Natural killer cell (primary cell): ENCODE data around the gene PRRC2C. TPM values are rescaled to one million over a fixed set of nuclear protein-coding genes. Genes with fewer than 3 reads are reported as not detected.
"Not testable (repeated sequence)": the region's sequence is repeated elsewhere in the genome, so short reads cannot be mapped to it uniquely, and the experiment has no call there.

Source experiments
- ATAC-seq, 3 donors: fragments of 150-1000 bp in 2 of 3; fragments of 200-7000 bp in 1 of 3; cut with Tn5 transposase; 1 replicate in 1 of 3; 2 replicates in 2 of 3; pipeline ENCODE4 v1.10.0; 2021; ENCODE audit warnings: mild to moderate bottlenecking in 2 of 3, moderate library complexity in 2 of 3
- DNase-seq, 2 donors: peaks; one replicate each; pipeline versions ENCODE4 v3.0.0 to v3.0.0-alpha.2; 2013 to 2021; ENCODE audit warnings: mixed read lengths in 1 of 2
- H3K27ac ChIP-seq: one replicate; pipeline ENCODE4 v1.5.1; 2013; ENCODE audit warnings: mild to moderate bottlenecking, low read length
- H3K27me3 ChIP-seq: one replicate; pipeline ENCODE4 v1.6.1; 2013; ENCODE audit warnings: low read length; ENCODE audit not compliant: control insufficient read depth, insufficient read depth
- H3K36me3 ChIP-seq: one replicate; pipeline ENCODE4 v1.6.1; 2013; ENCODE audit warnings: low read length; ENCODE audit not compliant: control insufficient read depth, insufficient read depth
- H3K4me1 ChIP-seq: one replicate; pipeline ENCODE4 v1.6.1; 2013; ENCODE audit warnings: low read length; ENCODE audit not compliant: control insufficient read depth, insufficient read depth
- H3K4me3 ChIP-seq: one replicate; pipeline ENCODE4 v1.5.1; 2013; ENCODE audit warnings: low read length
- H3K9me3 ChIP-seq: one replicate; pipeline ENCODE4 v1.6.1; 2013; ENCODE audit warnings: low read length; ENCODE audit not compliant: control insufficient read depth, insufficient read depth
- H3K27ac Mint-ChIP-seq, 2 donors: one replicate each; pipeline ENCODE4 v1.8.0; 2022; ENCODE audit warnings: mild to moderate bottlenecking in 2 of 2, mixed read lengths in 2 of 2, moderate library complexity in 1 of 2
- H3K27me3 Mint-ChIP-seq, 2 donors: one replicate each; pipeline ENCODE4 v1.8.0; 2022; ENCODE audit warnings: low read depth in 2 of 2, mixed read lengths in 2 of 2
- H3K36me3 Mint-ChIP-seq: one replicate; pipeline ENCODE4 v1.8.0; 2022; ENCODE audit warnings: mixed read lengths
- H3K4me1 Mint-ChIP-seq, 2 donors: one replicate each; pipeline ENCODE4 v1.8.0; 2022; ENCODE audit warnings: mixed read lengths in 2 of 2
- H3K4me3 Mint-ChIP-seq: one replicate; pipeline ENCODE4 v1.8.0; 2022; ENCODE audit warnings: mild to moderate bottlenecking, moderate library complexity, mixed read lengths
- H3K9me3 Mint-ChIP-seq, 2 donors: one replicate each; pipeline ENCODE4 v1.8.0; 2022; ENCODE audit warnings: mixed read lengths in 2 of 2
- WGBS: methylation state at CpG from one replicate; pipeline ENCODE4 v1.1.7; 2013; ENCODE audit warnings: missing lambda C conversion rate; ENCODE audit not compliant: insufficient coverage; 5-methylcytosine and 5-hydroxymethylcytosine counted together
- intact Hi-C: fragments of 100-400 bp; cut with micrococcal nuclease; formaldehyde crosslinking; loops from one replicate; pipeline ENCODE4 v1.14.2; 2022
- total RNA-seq, 4 donors: library from RNA; stranded (reverse); fragments of 120-200 nt in 1 of 4; gene quantifications; one replicate each; pipeline versions ENCODE4 v1.2.3 to v1.2.4, GENCODE V29; 2013 to 2022
- TF ChIP-seq, protein P1 (sequence below): fragments of 200-600 bp; IDR thresholded peaks from one replicate; pipeline ENCODE4 v1.8.0; 2022; ENCODE audit warnings: antibody characterized with exemption

Gene PRRC2C
- total RNA-seq, 3 donors from 2014 or later (not counting 1 experiment from before 2014, with no cell fraction given), result 330 to 355 (median 353) TPM

DNA sequence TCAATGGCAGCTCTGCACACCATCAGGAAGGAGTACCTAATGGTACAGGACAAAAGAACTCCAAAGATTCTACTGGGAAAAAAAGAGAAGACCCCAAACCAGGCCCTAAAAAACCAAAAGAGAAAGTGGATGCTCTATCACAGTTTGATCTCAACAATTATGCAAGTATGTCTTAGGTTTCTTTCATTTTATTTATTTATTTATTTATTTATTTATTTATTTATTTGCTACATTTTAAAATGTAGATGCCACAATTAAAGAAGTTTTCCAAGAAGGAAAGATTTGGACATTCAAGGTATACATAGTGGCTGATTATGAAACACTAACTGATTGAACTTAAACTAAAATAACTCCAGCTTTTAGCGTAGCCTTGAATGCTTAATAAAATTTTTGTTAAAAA lies 60.2 kb downstream of the PRRC2C start:
- TF ChIP-seq, protein P1, sequence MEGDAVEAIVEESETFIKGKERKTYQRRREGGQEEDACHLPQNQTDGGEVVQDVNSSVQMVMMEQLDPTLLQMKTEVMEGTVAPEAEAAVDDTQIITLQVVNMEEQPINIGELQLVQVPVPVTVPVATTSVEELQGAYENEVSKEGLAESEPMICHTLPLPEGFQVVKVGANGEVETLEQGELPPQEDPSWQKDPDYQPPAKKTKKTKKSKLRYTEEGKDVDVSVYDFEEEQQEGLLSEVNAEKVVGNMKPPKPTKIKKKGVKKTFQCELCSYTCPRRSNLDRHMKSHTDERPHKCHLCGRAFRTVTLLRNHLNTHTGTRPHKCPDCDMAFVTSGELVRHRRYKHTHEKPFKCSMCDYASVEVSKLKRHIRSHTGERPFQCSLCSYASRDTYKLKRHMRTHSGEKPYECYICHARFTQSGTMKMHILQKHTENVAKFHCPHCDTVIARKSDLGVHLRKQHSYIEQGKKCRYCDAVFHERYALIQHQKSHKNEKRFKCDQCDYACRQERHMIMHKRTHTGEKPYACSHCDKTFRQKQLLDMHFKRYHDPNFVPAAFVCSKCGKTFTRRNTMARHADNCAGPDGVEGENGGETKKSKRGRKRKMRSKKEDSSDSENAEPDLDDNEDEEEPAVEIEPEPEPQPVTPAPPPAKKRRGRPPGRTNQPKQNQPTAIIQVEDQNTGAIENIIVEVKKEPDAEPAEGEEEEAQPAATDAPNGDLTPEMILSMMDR, result no peak
- peaks cover 84% of the 10 kb centered on the region for H3K36me3 ChIP-seq

DNA sequence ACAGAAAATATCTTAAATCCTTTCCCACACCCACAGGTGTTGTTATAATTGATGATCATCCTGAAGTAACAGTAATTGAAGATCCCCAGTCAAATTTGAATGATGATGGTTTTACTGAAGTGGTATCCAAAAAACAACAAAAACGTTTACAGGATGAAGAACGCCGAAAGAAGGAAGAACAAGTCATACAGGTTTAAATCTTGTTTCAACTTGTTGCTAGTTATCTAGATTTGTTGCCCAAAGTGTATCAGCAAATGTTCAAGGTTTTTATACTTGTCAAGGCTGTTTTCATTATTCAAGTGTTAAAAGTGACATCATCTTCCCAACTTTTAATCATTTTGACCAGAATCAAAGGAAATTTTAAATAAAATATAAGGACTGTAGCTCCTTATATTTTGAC lies 64.7 kb downstream of the PRRC2C start:
- WGBS, result 98% methylated on average over 3 of the region's 3 CpGs
- H3K36me3 Mint-ChIP-seq, result peaks cover 6% of the 10 kb centered on the region
- Histone ChIP-seq H3K27ac (no peak overlapping the region), H3K9me3 (no peaks in the 10 kb centered on the region), H3K4me1 (no peaks in the 10 kb centered on the region), H3K36me3 (peaks cover 45% of the 10 kb centered on the region), H3K4me3 (no peak overlapping the region), H3K27me3 (no peaks in the 10 kb centered on the region)
- TF ChIP-seq, protein P1, result no peak
- intact Hi-C loops, result no loop called here
- H3K4me3 Mint-ChIP-seq, result no peak overlapping the region
- H3K27ac Mint-ChIP-seq, result no peak overlapping the region
- no peaks in the 10 kb centered on the region for H3K9me3 Mint-ChIP-seq
- H3K4me1 Mint-ChIP-seq, result peaks cover 26 to 30% of the 10 kb centered on the region in 2 donors
- DNase-seq (no peak), ATAC-seq (no peak)
- no peaks in the 10 kb centered on the region for H3K27me3 Mint-ChIP-seq

More for the DNA sequence above, 60.2 kb downstream of the PRRC2C start:
- intact Hi-C loops, result no loop called here
- Histone ChIP-seq H3K9me3 (no peaks in the 10 kb centered on the region), H3K4me3 (no peak overlapping the region), H3K27me3 (no peaks in the 10 kb centered on the region), H3K4me1 (no peaks in the 10 kb centered on the region), H3K27ac (no peak overlapping the region)
- DNase-seq (no peak), ATAC-seq (no peak)
- 100% methylated on average over 1 of the region's 1 CpG for WGBS
- Mint-ChIP-seq H3K27ac (peak overlapping the region; percentile 42 to 69), H3K27me3 (no peaks in the 10 kb centered on the region), H3K4me1 (peaks cover 3 to 9% of the 10 kb centered on the region in 2 donors), H3K4me3 (no peak overlapping the region), H3K9me3 (no peaks in the 10 kb centered on the region), H3K36me3 (peaks cover 17% of the 10 kb centered on the region)

DNA sequence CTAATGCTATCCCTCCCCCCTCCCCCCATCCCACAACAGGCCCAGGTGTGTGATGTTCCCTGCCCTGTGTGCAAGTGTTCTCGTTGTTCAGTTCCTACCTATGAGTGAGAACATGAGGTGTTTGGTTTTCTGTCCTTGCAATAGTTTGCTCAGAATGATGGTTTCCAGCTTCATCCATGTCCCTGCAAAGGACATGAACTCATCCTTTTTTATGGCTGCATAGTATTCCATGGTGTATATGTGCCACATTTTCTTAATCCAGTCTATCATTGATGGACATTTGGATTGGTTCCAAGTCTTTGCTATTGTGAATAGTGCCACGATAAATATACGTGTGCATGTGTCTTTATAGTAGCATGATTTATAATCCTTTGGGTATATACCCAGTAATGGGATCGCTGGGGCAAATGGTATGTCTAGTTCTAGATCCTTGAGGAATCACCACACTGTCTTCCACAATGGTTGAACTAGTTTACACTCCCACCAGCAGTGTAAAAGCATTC lies 65.3 kb downstream of the PRRC2C start:
- H3K4me3 Mint-ChIP-seq, H3K27me3 ChIP-seq, H3K4me3 ChIP-seq, intact Hi-C loops, H3K27ac ChIP-seq, ATAC-seq, H3K36me3 Mint-ChIP-seq, H3K9me3 Mint-ChIP-seq, H3K9me3 ChIP-seq, H3K4me1 ChIP-seq, H3K27me3 Mint-ChIP-seq, DNase-seq, H3K27ac Mint-ChIP-seq: not testable (repeated sequence)
- WGBS, result 94% methylated on average over 2 of the region's 4 CpGs
- H3K4me1 Mint-ChIP-seq, result peaks cover 29 to 30% of the 10 kb centered on the region in 2 donors
- peaks cover 40% of the 10 kb centered on the region for H3K36me3 ChIP-seq

DNA sequence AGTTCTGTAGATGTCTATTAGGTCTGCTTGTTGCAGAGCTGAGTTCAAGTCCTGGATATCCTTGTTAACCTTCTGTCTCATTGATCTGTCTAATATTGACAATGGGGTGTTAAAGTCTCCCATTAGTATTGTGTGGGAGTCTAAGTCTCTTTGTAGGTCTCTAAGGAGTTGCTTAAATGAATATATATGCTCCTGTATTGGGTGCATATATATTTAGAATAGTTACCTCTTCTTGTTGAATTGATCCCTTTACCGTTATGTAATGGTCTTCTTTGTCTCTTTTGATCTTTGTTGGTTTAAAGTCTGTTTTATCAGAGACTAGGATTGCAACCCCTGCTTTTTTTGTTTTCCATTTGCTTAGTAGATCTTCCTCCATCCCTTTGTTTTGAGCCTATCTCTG lies 68.6 kb downstream of the PRRC2C start:
- H3K27ac ChIP-seq, H3K4me1 ChIP-seq, H3K4me3 ChIP-seq, H3K27me3 ChIP-seq, ATAC-seq, H3K9me3 Mint-ChIP-seq, H3K4me3 Mint-ChIP-seq, intact Hi-C loops, H3K9me3 ChIP-seq, H3K27me3 Mint-ChIP-seq: not testable (repeated sequence)
- Mint-ChIP-seq H3K27ac (peak overlapping the region; percentile 16 to 45), H3K36me3 (peaks cover 13% of the 10 kb centered on the region), H3K4me1 (peaks cover 34 to 35% of the 10 kb centered on the region in 2 donors)
- peaks cover 47% of the 10 kb centered on the region for H3K36me3 ChIP-seq
- DNase-seq, result peak in 1 of 2 donors; percentile 38
- no CpG with 5 or more reads among the region's 1 CpG for WGBS
